Mesothelial cell of epicardium (in vitro differentiated cells): ENCODE measurements around the gene TRIM48. TPM values are rescaled to one million over a fixed set of nuclear protein-coding genes. Genes with fewer than 3 reads are reported as not detected.
"Not testable (repeated sequence)": the region's sequence is repeated elsewhere in the genome, so short reads cannot be mapped to it uniquely, and the experiment has no call there.

Source experiments
- DNase-seq, 2 experiments: peaks; one replicate each; pipeline ENCODE4 v3.0.0; 2021; ENCODE audit warnings: low spot score in 2 of 2; ENCODE audit not compliant: unreplicated experiment in 2 of 2
- H3K27ac Mint-ChIP-seq: 2 replicates; pipeline ENCODE4 v1.8.0; 2021; ENCODE audit warnings: mixed read lengths
- H3K27me3 Mint-ChIP-seq: 2 replicates; pipeline ENCODE4 v1.8.0; 2021; ENCODE audit warnings: low read depth, mixed read lengths
- H3K36me3 Mint-ChIP-seq: 2 replicates; pipeline ENCODE4 v1.8.0; 2021; ENCODE audit warnings: mixed read lengths
- H3K4me1 Mint-ChIP-seq: 2 replicates; pipeline ENCODE4 v1.8.0; 2021; ENCODE audit warnings: mixed read lengths
- H3K4me3 Mint-ChIP-seq: 2 replicates; pipeline ENCODE4 v1.8.0; 2021; ENCODE audit warnings: mild to moderate bottlenecking, moderate library complexity, mixed read lengths
- H3K9me3 Mint-ChIP-seq: 2 replicates; pipeline ENCODE4 v1.8.0; 2021; ENCODE audit warnings: mixed read lengths
- total RNA-seq: library from RNA; stranded (reverse); gene quantifications from 3 replicates; pipeline ENCODE4 v1.2.1, GENCODE V29; 2021
- TF ChIP-seq, protein P1 (sequence below): fragments of 200-600 bp; sonication (generic); IDR thresholded peaks from one replicate; pipeline ENCODE4 v1.5.0; 2021; ENCODE audit warnings: antibody characterized with exemption; ENCODE audit not compliant: unreplicated experiment

TRIM48 gene, protein sequence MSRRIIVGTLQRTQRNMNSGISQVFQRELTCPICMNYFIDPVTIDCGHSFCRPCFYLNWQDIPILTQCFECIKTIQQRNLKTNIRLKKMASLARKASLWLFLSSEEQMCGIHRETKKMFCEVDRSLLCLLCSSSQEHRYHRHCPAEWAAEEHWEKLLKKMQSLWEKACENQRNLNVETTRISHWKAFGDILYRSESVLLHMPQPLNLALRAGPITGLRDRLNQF
- not detected in 3 replicates for total RNA-seq

DNA sequence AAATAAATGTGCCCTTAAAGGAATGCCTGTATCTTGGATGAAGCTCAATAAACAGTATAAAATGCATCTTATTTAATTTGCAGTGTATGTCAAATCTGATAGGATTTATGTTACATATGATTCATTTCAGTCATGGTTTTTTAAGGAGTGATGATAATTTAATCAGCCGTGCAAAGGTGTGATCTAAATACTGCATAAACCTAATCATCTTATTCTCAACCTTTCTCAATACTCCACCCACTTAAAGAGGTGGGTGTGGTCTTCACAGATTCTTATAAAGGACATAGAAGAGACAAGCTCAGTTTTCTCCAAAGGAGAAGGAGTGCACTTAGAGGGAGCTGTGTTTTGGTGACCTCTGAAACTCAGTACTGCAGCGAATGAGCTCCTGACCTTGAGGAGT is at the start of gene TRIM48:
Gene TRIM48, plus strand, starts transcription at position 301 of the 400 bp plus-strand sequence. CDS start 113 bp downstream, outside the sequence.
- H3K27me3 Mint-ChIP-seq, H3K36me3 Mint-ChIP-seq: not testable (repeated sequence)
- peaks cover 45% of the 10 kb centered on the region for H3K9me3 Mint-ChIP-seq

DNA sequence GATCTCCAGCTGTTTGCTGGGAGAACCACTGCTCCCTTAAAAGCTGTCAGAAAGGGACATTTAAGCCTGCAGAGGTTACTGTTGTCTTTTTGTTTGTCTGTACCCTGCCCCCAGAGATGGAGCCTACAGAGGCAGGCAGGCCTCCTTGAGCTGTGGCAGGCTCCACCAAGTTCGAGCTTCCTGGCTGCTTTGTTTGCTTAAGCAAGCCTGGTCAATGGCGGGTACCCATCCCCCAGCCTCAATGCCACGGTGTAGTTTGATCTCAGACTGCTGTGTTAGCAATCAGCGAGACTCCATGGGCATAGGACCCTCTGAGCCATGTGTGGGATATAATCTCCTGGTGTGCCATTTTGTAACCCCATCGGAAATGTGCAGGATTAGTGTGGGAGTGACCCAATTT is 23.6 kb upstream of the TRIM48 start:
- H3K4me1 Mint-ChIP-seq, DNase-seq, H3K27me3 Mint-ChIP-seq, H3K4me3 Mint-ChIP-seq, H3K27ac Mint-ChIP-seq, H3K36me3 Mint-ChIP-seq: not testable (repeated sequence)
- H3K9me3 Mint-ChIP-seq, result peaks cover 59% of the 10 kb centered on the region

More for the DNA sequence above, at the start of gene TRIM48:
- not testable (repeated sequence) for H3K27ac Mint-ChIP-seq, DNase-seq, H3K4me3 Mint-ChIP-seq, H3K4me1 Mint-ChIP-seq

DNA sequence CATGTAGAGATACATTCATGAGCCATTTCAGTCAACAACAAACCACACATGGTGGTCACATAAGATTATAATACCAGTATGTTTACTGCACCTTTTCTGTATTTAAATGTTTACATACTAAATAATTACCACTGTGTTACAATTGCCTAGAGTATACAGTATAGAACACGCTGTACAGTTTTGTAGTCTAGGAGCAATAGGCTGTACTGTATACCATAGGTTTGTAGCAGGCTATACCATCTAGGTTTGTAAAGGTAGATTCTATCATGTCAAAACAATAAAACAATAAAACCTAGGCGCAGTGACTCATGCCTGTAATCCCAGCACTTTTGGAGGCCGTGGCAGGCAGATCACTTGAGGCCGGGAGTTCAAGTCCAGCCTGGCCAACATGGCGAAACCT is 1.1 kb downstream of the TRIM48 start:
- Mint-ChIP-seq H3K9me3 (peaks cover 41% of the 10 kb centered on the region), H3K4me3 (no peak overlapping the region)

More for the DNA sequence above, 1.1 kb downstream of the TRIM48 start:
- Mint-ChIP-seq H3K4me1 (no peaks in the 10 kb centered on the region), H3K27me3 (no peaks in the 10 kb centered on the region), H3K36me3 (no peaks in the 10 kb centered on the region), H3K27ac (no peak overlapping the region)
- TF ChIP-seq, protein P1, sequence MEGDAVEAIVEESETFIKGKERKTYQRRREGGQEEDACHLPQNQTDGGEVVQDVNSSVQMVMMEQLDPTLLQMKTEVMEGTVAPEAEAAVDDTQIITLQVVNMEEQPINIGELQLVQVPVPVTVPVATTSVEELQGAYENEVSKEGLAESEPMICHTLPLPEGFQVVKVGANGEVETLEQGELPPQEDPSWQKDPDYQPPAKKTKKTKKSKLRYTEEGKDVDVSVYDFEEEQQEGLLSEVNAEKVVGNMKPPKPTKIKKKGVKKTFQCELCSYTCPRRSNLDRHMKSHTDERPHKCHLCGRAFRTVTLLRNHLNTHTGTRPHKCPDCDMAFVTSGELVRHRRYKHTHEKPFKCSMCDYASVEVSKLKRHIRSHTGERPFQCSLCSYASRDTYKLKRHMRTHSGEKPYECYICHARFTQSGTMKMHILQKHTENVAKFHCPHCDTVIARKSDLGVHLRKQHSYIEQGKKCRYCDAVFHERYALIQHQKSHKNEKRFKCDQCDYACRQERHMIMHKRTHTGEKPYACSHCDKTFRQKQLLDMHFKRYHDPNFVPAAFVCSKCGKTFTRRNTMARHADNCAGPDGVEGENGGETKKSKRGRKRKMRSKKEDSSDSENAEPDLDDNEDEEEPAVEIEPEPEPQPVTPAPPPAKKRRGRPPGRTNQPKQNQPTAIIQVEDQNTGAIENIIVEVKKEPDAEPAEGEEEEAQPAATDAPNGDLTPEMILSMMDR, result no peak
- no peak for DNase-seq

Other genes starting within 250 kb of the TRIM48 start
- not detected in 3 replicates for gene OR4A16, start 81.0 kb downstream of the TRIM48 start, total RNA-seq
- gene OR4A15, start 105.8 kb downstream of the TRIM48 start, total RNA-seq, result not detected in 3 replicates